Measurements from ENCODE around the gene NUP85. TPM values are rescaled to one million over a fixed set of nuclear protein-coding genes. Genes with fewer than 3 reads are reported as not detected.

Gene NUP85
- total and polyA plus RNA-seq, 2 donors (not counting 3 experiments of a cell fraction or from before 2014, with no cell fraction given) = 105 to 120 TPM

DNA sequence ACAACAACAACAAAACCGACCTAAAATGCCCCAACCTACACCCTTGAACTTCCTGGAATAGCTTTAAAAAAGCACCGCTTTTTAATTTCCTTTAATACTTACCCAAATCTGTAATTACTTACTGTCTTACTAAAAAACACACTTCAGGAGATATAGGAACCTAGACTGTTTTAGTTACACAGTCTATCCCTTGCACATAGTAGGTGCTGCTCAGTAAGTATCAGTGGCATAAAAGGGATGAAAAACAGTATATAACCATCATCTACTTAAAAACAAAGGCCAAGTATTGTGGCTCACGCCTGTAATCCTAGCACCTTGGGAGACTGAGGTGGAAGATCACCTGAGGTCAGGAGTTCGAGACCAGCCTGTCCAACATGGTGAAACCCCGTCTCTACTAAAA lies 28.9 kb upstream of the NUP85 start:
- Histone ChIP-seq H3K27me3 (ENCODE audit: control insufficient read depth in 2 of 2, insufficient read depth in 2 of 2, low read length in 2 of 2) (no peaks in the 10 kb centered on the region), H3K9me3 (replicated peaks; ENCODE audit: control insufficient read depth, insufficient read depth, low read length) (no peaks in the 10 kb centered on the region), H2AFZ (ENCODE audit: low read depth, low read length) (no peak overlapping the region), H4K20me1 (replicated peaks; ENCODE audit: control insufficient read depth, extremely low read depth, insufficient read depth, low read length) (peaks cover 5% of the 10 kb centered on the region), H3K36me3 (ENCODE audit: control insufficient read depth in 2 of 2, extremely low read depth in 1 of 2, insufficient read depth in 2 of 2, low read length in 2 of 2) (peaks cover 16 to 38% of the 10 kb centered on the region in 2 experiments), H3K4me3 (replicated peaks in 1 of 3; ENCODE audit: insufficient read depth in 1 of 3, low read depth in 1 of 3, low read length in 3 of 3) (no peak overlapping the region), H3K4me1 (ENCODE audit: control insufficient read depth, extremely low read depth, insufficient read depth, low read length) (peaks cover 7% of the 10 kb centered on the region), H3K9ac (replicated peaks; ENCODE audit: extremely low read depth, insufficient read depth, low read length) (no peak overlapping the region), H3K4me2 (ENCODE audit: insufficient read depth, low read length) (no peak overlapping the region), H3K79me2 (ENCODE audit: control insufficient read depth, insufficient read depth, low read length) (peaks cover 67% of the 10 kb centered on the region), H3K27ac (ENCODE audit: insufficient read depth, low read depth, low read length) (no peak overlapping the region), H3K9me1 (replicated peaks; ENCODE audit: control insufficient read depth, extremely low read depth, insufficient read depth, low read length) (no peaks in the 10 kb centered on the region)
- dilution Hi-C loops (cut with MboI; ENCODE audit: extremely low pct_ligation_motif_present, low sequenced_read_pairs) = no loop called here
- intact Hi-C loops (cut with micrococcal nuclease) = no loop called here
- FAIRE-seq (no peak), DNase-seq (ENCODE audit: low read depth, low spot score) (no peak)
- POLR2A ChIA-PET = no interaction called here
- no TSS peak for BruUV-seq (replicated peaks)
- CTCF ChIA-PET = interaction anchor here (1.4 to 3.4 kb wide), 3 partner anchors 25 to 104 kb away, joined by 3 to 18 read pairs (median 7); no protein-coding TSS in a partner anchor
- TF ChIP-seq, protein P1, sequence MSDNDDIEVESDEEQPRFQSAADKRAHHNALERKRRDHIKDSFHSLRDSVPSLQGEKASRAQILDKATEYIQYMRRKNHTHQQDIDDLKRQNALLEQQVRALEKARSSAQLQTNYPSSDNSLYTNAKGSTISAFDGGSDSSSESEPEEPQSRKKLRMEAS (IDR thresholded peaks at IDR 0.05; ENCODE audit: insufficient read depth, insufficient read length) = no peak
- TF ChIP-seq POLR2AphosphoS5 (IDR thresholded peaks at IDR 0.05; ENCODE audit: insufficient read depth, low read depth, low read length) (no peak), GATA2 (IDR thresholded peaks at IDR 0.05; ENCODE audit: insufficient read depth, insufficient read length, low read depth, low read length) (no peak)

DNA sequence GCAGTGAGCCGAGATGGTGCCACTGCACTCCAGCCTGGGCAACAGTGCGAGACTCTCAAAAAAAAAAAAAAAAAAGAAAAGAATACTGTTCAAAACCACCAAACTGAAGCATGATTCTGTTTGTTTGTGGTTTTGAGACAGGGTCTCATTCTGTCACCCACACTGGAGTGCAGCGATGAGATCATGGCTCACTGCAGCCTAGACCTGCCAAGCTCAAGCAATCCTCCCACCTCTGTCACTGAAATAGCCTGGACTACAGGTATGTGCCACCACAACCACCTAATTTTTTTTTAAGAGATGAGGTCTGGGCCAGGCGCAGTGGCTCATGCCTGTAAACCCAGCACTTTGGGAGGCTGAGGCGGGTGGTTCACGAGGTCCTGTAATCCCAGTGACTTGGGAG lies 27.0 kb upstream of the NUP85 start:
- intact Hi-C loops (cut with micrococcal nuclease) (no loop called here), dilution Hi-C loops (cut with MboI; ENCODE audit: extremely low pct_ligation_motif_present, low sequenced_read_pairs) (no loop called here)
- Histone ChIP-seq H3K36me3 (ENCODE audit: control insufficient read depth in 2 of 2, extremely low read depth in 1 of 2, insufficient read depth in 2 of 2, low read length in 2 of 2) (peaks cover 14 to 25% of the 10 kb centered on the region in 2 experiments), H3K9me1 (replicated peaks; ENCODE audit: control insufficient read depth, extremely low read depth, insufficient read depth, low read length) (no peaks in the 10 kb centered on the region), H3K9ac (replicated peaks; ENCODE audit: extremely low read depth, insufficient read depth, low read length) (no peak overlapping the region), H3K27ac (ENCODE audit: insufficient read depth, low read depth, low read length) (no peak overlapping the region), H3K79me2 (ENCODE audit: control insufficient read depth, insufficient read depth, low read length) (peaks cover 67% of the 10 kb centered on the region), H3K27me3 (ENCODE audit: control insufficient read depth in 2 of 2, insufficient read depth in 2 of 2, low read length in 2 of 2) (no peaks in the 10 kb centered on the region), H2AFZ (ENCODE audit: low read depth, low read length) (no peak overlapping the region), H4K20me1 (replicated peaks; ENCODE audit: control insufficient read depth, extremely low read depth, insufficient read depth, low read length) (peaks cover 5% of the 10 kb centered on the region), H3K4me3 (replicated peaks in 1 of 3; ENCODE audit: insufficient read depth in 1 of 3, low read depth in 1 of 3, low read length in 3 of 3) (no peak overlapping the region), H3K4me1 (ENCODE audit: control insufficient read depth, extremely low read depth, insufficient read depth, low read length) (peaks cover 10% of the 10 kb centered on the region), H3K9me3 (replicated peaks; ENCODE audit: control insufficient read depth, insufficient read depth, low read length) (no peaks in the 10 kb centered on the region), H3K4me2 (ENCODE audit: insufficient read depth, low read length) (no peak overlapping the region)
- no TSS peak for BruUV-seq (replicated peaks)
- TF ChIP-seq FOS (IDR thresholded peaks at IDR 0.05; ENCODE audit: borderline replicate concordance, insufficient read depth, low read length) = no peak
- no peak for TF ChIP-seq GATA2 (IDR thresholded peaks at IDR 0.05; ENCODE audit: insufficient read depth, insufficient read length, low read depth, low read length)
- TF ChIP-seq POLR2A (IDR thresholded peaks at IDR 0.05; ENCODE audit: low read depth, low read length) = no peak
- TF ChIP-seq EZH2 (IDR thresholded peaks at IDR 0.05; ENCODE audit: borderline replicate concordance, low read depth, low read length, severe bottlenecking) = no peak
- TF ChIP-seq MYC (IDR thresholded peaks at IDR 0.05; ENCODE audit: low read depth, low read length) = no peak
- no peak for TF ChIP-seq JUN (IDR thresholded peaks at IDR 0.05; ENCODE audit: borderline replicate concordance, insufficient read depth, insufficient read length, low read depth)
- TF ChIP-seq, protein P2, sequence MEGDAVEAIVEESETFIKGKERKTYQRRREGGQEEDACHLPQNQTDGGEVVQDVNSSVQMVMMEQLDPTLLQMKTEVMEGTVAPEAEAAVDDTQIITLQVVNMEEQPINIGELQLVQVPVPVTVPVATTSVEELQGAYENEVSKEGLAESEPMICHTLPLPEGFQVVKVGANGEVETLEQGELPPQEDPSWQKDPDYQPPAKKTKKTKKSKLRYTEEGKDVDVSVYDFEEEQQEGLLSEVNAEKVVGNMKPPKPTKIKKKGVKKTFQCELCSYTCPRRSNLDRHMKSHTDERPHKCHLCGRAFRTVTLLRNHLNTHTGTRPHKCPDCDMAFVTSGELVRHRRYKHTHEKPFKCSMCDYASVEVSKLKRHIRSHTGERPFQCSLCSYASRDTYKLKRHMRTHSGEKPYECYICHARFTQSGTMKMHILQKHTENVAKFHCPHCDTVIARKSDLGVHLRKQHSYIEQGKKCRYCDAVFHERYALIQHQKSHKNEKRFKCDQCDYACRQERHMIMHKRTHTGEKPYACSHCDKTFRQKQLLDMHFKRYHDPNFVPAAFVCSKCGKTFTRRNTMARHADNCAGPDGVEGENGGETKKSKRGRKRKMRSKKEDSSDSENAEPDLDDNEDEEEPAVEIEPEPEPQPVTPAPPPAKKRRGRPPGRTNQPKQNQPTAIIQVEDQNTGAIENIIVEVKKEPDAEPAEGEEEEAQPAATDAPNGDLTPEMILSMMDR (IDR thresholded peaks at IDR 0.05; ENCODE audit: extremely low read depth in 1 of 2, insufficient read depth in 1 of 2, low read depth in 1 of 2, low read length in 2 of 2) = no peak
- TF ChIP-seq, protein P1 (IDR thresholded peaks at IDR 0.05; ENCODE audit: insufficient read depth, insufficient read length) = no peak
- TF ChIP-seq POLR2AphosphoS5 (IDR thresholded peaks at IDR 0.05; ENCODE audit: insufficient read depth, low read depth, low read length) = no peak
- CTCF ChIA-PET = no interaction called here
- no peak for FAIRE-seq
- DNase-seq (ENCODE audit: low read depth, low spot score) = no peak
- POLR2A ChIA-PET = no interaction called here
